A172 (cell line): ENCODE measurements around the gene ATPAF2. TPM values are rescaled to one million over a fixed set of nuclear protein-coding genes. Genes with fewer than 3 reads are reported as not detected.

Experiments
- DNase-seq: peaks from one replicate; pipeline ENCODE4 v3.0.0-alpha.2; 2015; ENCODE audit warnings: low spot score
- total RNA-seq: library from RNA; depleted of rRNA; stranded (reverse); fragments of >200 nt; shearing (Covaris generic); gene quantifications from 2 replicates; pipeline ENCODE4 v1.2.3, GENCODE V29; 2014

Gene ATPAF2
- total RNA-seq, 1 experiment from 2014 or later: 10.9 TPM

- no peak for DNase-seq
Observed at GRCh38 chr17:18039535-18040260, 730 bp upstream of the ATPAF2 start.

DNA sequence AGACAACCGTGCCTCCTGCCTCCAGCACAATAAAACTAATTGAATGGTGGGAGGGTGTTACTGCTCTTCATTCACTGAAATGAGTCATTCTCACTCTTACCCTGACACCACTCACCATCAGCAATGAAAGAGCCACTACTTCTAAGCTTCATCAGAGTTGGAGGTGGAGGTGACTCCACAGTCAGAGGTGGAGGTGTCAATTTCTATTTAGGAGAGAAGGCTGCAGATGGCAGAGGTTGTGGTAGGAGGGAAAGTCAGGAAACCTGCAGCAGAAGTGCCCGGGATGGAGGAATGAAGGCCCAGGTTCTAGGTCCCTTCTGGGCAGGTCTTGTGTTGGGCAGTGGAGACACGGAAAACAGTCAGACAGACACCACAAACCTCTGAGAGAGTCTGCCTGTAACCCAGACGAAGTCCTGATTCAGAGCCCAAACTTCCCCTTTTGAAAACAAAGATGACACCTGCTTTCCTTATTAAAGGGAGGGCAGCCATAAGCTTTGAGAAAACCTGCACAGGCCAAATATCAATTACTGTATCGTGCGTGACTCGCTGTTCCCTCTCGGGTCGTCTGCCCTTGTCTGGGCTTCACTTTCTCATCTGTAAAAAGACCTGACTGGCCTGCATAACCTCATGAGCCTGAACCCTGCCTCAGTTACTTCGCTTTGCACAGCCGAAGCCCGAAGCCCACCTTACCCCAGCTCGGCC is 668 bp downstream of the ATPAF2 start:
- no peak for DNase-seq

DNA sequence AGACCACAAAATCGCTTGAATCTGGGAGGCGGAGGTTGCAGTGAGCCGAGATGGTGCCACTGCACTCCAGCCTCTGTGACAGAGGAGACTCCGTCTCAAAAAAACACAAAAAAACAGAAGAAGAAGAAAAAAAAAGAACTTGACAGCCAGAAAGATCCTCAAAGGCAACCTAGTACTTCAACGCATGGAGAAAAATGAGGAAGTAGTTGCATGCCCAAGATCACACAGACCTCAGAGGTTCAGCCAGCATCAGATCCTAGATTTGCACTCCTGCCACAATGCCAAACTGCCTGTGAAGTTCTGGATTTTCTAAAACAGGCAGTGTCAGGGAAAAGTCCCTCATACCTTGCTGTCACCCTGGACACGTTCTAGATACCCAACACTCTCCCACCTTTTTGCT is 1.5 kb downstream of the ATPAF2 start:
- DNase-seq: no peak

GRCh38 chr17:18035704-18036103 is 3.3 kb downstream of the ATPAF2 start:
- no peak for DNase-seq

DNA sequence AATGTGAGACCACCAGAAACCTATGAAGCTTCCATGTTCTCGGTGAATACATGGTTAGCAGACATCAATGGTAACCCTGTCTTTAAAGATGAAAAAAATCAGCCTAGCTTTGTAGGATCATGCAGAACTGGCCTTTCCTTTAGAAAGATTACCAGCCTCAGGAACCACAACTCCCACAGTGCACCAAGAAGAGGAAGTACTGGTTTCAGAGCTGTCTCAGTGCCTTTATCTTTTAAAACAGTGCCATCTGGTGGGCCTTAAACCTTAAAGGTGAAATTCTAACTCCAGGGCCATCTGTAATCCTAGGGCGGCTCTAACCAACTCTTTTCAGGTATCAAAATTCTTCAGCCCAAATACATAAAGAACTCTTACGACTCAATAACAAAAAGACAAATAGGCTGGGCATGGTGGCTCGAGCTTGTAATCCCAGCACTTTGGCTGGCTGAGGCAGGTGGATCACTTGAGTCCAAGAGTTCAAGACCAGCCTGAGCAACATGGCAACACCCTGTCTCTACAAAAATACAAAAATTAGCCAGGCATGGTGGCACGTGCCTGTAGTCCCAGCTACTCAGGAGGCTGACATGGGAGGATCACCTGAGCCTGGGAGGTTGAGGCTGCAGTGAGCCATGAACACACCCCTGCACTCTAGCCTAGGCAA is 5.4 kb downstream of the ATPAF2 start:
- peak; percentile 90 for DNase-seq

DNA sequence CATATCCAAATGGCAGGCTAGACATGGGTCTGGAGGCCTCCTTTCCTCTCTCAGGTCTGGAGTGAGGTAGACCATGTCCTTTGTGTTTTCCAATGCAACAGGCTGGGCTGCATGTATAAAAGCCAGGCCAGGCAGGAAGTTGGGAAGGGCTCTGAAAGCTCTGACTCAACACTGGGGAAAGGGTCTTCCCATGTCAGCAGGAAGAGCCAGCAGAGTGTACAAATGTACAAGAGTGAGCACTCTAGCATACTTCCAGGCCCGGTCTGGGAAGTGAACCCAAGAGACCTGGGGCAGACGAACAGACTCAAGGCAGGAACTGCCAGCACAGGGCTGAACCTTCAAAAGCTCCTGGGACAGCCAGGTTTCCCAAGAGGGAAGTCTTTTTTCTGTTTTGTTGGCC is 7.0 kb downstream of the ATPAF2 start:
- no peak for DNase-seq

DNA sequence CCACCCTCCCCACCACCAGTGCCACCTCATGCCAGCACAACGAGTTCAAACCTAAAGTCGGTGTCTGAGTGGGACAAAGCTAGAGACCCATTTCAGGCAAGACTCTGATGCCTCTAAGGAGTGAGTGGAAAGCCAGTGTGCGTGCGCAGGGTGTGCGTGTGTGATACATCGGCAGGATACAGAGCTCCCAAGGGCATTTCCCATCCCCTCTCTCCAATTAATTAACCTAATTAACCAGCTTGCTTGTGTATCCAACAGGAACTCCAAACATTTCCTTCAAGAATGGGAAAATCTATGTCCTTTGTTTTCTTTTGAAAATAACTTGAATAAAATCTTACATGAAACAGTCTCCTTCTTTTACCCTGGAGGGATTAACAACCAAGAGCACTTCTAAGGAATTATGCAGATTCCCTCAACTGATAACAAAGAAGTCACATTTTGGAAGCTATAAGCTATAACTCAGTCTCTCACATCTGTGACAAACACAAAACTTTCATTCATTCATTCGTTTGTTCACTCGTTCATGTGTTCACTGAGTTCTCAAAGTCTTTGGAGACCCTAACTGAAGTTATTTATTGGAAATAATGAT is 9.9 kb downstream of the ATPAF2 start:
- DNase-seq: no peak

DNA sequence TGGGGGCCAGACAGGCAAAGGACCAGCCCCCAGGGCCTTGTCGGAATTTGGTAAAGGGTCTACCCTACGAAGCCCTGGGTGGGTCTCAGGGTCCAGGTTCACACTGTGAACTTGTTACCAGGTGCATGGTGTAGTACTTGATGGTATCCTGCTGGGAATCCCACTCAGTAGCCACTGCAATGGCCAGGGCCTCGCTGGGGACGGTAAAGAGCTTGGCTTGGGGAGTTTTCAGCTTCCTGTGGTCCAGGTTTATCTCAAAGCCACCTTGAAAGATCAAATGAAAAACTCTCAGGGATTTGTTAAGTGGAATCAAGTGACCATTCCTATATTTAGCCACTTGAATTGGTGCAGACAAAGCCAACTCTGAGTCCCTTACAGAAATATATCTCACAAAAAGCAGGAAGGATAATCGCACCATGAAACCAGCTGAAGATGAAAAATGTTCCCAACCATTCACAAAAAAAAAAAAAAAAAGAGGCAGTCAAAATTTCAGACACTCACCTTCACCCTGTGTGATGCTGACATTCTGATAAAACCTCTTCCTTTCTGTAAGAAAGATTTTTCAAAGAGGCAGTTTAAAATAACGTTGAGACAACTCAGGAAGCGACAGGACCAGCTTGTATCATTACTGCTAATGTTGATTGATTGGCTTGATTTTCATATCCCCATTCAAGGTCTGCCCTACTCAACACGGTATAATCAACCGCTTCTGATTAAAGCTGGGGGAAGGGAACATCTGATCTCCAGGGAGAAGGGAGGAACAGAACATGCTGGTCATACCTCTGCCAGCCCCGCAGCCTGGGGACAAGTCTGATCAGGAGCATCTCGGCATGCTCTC is 10.6 kb downstream of the ATPAF2 start:
- DNase-seq: no peak

DNA sequence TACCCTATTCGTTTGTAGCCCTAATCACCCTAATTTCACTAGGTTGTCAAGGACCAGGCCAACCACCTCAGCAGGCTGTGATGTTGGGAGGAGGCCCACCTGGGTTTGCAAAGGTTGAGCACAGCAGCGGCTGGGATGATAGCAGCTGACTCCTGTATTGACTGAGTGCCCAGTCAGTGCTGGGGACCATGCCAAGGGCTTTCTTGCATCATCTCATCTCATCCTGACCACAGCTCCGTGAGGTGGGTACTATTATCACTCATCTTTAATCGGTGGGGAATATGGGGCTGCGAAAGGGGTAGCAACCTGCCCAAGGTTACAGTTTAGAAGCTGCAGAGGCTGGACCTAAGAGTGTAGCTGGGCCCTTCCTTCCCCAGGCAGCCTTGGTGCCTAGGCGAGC is 11.7 kb downstream of the ATPAF2 start:
- DNase-seq: no peak

- DNase-seq: peak; percentile 64
Observed at GRCh38 chr17:18025945-18026776, 12.8 kb downstream of the ATPAF2 start.

- DNase-seq: peak; percentile 74
Observed at GRCh38 chr17:18025241-18025944, 13.6 kb downstream of the ATPAF2 start.

DNA sequence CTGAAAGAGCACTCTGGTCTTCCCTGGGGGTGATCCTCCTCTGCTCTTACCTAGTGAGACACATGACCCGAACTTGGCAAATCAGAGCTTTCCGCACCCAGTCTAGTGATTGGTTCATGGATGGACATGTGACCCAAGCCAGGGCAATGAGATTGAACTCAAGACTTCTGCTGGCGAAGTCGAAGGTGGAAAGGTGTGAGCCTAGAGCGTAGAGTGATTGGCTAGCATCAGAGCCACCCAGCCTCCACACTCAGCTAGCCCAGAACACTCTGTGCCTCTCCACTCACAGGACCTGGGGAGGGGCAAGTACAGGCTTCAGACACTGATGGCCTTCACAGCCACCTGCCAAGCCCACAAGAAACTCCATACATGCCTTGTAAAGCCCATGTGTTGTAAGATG is 17.6 kb downstream of the ATPAF2 start:
- DNase-seq: no peak

DNA sequence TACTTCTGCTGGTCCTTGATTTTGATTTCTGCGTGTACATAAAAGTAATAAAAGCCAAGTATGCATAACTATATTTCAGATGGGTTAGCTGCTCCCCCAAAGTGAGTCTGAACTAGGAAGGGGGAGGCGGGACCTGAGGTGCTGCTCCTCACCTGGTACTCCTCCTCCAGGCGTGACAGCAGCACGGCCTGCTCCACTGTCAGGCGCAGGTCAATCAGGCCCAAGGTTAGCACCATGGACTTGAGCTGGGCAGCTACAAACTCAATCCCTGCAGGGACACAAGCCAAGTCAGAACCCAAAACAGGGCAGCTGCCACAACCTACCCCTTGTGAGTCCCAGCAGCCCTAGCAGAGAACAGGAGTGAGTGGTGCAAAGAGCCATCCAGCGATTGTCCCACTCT is 18.0 kb downstream of the ATPAF2 start:
- DNase-seq: no peak

DNA sequence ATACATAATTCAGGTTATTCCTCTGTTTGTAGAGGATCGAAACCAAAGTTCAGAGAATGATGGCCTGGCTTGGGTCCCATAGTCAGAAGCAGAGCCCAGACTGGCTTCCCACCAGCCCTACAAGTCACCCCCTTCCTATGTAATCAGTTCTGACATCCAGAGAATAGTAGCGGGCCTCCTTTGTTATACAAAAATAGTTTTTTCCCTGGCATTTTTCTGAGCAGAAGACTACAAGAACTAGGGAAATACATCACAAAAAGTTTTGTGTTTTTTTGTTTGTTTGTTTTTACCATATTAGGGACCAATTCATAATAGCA is 19.2 kb downstream of the ATPAF2 start:
- no peak for DNase-seq

DNA sequence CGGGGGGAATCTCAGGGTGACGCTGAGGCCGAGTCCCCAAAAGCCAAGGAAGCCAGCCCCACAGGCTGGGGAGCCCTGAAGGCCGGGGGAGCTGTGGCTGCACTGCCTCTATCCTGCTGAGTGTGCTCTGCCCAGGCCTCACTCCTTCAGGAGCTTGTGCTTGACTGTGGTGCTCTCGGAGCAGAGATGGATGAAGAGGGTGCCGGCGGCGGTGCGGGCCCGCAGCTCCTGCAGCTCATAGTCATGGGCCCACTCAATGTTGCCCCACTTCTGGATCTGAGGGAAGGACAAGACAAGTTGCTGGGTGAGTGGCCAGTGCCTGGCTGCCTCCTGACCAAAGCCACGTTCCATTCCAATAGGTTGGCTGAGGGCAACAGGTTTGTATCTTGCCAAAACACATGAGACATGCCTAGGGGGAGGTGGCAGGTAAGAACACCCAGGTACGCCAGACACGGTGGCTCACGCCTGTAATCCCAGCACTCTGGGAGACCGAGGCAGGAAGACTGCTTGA is 20.5 kb downstream of the ATPAF2 start:
- DNase-seq: no peak

DNA sequence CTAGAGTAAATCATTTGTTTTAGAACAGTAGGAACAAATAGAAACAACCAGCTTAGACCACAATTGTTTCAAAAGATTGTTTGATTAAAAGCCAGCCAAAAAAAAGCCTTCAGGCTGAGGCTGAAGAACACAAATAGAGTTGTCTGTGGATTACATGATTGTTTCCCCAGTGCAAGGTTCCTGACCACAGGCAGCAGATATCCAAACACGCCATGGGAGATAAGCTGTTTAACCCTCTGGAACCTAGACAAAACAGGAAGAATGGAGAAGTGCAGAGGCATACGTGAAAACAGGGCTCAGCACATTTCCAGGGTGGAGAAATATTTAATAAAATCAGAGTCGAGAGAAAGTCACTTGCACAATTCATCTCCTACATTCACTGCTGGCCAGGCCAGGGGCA is 21.0 kb downstream of the ATPAF2 start:
- DNase-seq: no peak

- DNase-seq: no peak
Observed at GRCh38 chr17:18016426-18016825, 22.5 kb downstream of the ATPAF2 start.

GRCh38 chr17:18015593-18015992 is 23.4 kb downstream of the ATPAF2 start:
- no peak for DNase-seq

DNA sequence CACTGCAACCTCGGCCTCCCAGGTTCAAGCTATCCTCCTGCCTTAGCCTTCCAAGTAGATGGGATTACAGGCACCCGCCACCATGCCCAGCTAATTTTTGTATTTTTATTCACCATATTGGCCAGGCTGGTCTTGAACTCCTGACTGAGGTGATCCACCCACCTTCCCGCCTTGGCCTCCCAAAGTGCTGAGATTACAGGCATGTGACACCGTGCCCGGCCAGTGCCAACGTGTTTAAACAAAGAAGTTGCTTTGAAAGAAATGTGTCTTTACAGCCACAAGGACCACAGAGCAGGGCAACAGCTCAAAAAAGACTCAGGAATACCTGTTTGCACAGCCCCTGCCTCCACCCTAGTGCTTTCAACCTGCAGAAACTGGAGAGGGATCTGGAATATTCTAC is 25.0 kb downstream of the ATPAF2 start:
- DNase-seq: no peak

DNA sequence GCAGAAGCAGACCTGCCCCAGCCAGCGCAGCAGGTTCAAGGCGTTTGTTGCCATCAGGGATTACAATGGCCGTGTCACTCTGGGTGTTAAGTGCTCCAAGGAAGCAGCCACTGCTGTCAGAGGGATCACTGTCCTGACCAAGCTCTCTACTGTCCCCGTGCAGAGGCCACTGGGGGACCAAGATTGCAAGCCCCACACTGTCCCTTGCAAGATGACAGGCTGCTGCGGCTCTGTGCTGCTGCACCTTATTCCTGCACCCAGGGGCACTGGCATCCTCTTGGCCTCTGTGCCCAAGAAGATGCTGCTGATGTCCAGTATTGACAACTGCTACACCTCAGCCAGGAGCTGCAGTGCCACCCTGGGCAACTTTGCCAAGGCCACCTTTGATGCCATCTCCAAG is 27.7 kb downstream of the ATPAF2 start:
- DNase-seq: no peak
